Activated naive CD4-positive, alpha-beta T cell treated with anti-CD3 and anti-CD28 coated beads, Interleukin-2, amount 50 U/mL, for 72 hours (primary cell): ENCODE data around the gene PC. TPM values are rescaled to one million over a fixed set of nuclear protein-coding genes. Genes with fewer than 3 reads are reported as not detected.
A peak's percentile ranks its signal among the peaks of the same experiment; 100 is the strongest.

ENCODE experiments used
- ATAC-seq, 2 donors: fragments of 150-1000 bp; cut with Tn5 transposase; 2 replicates each; pipeline ENCODE4 v1.10.0; 2021; ENCODE audit warnings: mild to moderate bottlenecking in 2 of 2, moderate library complexity in 2 of 2
- DNase-seq, 2 donors: peaks; one replicate each; pipeline ENCODE4 v3.0.0; 2021 to 2022; ENCODE audit warnings: low spot score in 2 of 2
- H3K27ac Mint-ChIP-seq, 2 donors: one replicate each; pipeline ENCODE4 v1.8.0; 2022; ENCODE audit warnings: mild to moderate bottlenecking in 2 of 2, mixed read lengths in 2 of 2
- H3K36me3 Mint-ChIP-seq, 2 donors: one replicate each; pipeline ENCODE4 v1.8.0; 2022; ENCODE audit warnings: mixed read lengths in 2 of 2
- H3K9me3 Mint-ChIP-seq, 2 donors: one replicate each; pipeline ENCODE4 v1.8.0; 2022; ENCODE audit warnings: mixed read lengths in 2 of 2
- total RNA-seq, 2 donors: library from RNA; stranded (reverse); gene quantifications; one replicate each; pipeline ENCODE4 v1.2.3, GENCODE V29; 2022

Gene PC
- total RNA-seq, 2 donors from 2014 or later, result 4.6 to 11.5 TPM

DNA sequence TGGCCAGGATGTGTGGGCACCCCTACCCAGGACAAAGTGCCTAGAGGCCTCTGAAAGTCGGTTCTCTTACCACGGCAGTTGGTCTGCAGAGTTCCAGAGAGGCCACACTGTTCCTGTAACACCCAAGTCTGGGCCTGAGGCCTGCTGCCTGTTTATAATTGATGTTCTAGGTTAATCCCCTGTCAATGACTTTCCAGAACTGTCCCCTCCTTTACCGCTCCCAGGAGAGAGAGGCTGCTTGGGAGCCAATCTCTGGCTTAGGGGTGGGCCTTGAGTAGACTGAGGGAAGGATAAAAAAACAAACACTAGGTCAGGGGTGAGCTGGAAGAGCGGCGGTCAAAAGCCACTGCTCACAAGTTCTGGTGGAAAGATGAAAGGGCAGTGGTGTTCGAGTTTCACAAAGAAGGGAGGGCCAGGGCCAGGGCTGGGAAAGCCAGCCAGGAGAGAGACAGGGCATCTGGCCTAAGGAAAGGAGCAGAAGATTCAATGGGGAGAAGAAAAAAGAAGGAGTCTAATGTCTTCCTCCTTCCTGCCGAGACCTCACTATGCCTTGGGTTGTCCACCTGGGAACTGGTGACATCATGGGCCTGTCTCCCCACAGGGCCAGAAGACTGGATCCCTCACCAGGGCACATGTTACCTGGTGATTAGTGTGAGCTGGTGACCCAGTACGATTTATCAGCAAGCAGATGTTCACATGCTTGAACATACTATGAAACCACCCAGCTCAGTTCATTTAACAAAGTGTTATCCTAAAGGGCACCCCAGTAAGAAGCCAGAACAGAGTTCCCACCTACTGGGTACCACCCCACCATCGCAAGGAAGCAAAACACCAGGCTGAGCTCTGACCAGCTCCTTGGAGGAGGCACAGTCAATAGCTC lies 50.2 kb downstream of the PC start:
- DNase-seq (no peak), ATAC-seq (no peak)
- Mint-ChIP-seq H3K9me3 (no peaks in the 10 kb centered on the region), H3K27ac (no peak overlapping the region), H3K36me3 (no peaks in the 10 kb centered on the region)

DNA sequence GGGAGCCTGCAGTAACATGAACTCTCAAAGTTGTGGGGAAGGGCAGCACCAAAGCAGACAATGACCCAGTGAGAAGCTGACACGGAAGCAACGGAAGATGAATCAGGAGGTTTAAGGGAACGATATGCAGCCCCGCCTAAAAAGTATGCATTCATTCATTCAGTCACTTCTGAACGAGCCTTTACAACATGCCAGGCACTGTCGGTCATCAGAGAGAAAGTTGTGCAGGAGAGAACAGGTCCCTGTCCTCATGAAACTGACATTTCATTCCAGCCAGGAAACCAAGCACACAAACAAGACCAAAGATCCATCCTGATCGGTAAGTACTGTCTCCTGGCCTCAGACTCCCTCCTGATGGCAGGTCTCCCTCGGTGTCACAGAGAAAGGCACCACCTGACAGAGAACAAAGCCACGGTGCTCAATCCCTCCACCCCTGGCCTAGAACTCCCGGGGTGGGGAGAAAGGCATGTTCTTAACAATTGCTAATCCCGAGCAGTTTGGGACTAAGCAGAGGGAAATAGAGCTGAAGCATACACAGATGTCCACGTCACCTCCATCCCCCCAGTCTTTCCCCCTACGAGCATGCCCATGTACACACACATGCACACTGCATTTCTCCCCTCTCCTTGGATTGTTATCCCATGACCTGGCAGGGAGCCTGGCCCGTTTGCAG lies 52.0 kb downstream of the PC start:
- ATAC-seq, result no peak
- H3K27ac Mint-ChIP-seq, result no peak overlapping the region

DNA sequence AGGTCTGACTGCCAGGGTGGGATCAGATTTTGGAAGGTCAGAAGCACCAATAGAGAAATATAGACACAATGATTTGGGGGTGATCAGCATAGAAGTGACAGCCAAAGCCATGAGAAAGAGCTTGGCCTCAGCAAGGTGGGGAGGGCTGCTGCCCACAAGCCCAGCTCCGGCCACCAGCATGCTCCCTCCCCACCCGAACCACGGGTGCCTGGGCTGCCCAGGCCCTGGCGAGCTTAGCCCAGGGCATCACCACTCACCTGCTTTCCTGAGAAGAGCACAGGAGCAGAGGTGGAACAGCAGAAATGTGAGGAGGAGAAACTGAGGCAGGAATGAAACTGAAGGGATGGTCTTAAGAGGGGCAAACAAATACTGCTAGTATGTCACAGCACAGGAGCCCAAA lies 52.6 kb downstream of the PC start:
- no peak overlapping the region for H3K27ac Mint-ChIP-seq
- no peaks in the 10 kb centered on the region for H3K36me3 Mint-ChIP-seq
- no peak for DNase-seq
- ATAC-seq, result no peak
- no peaks in the 10 kb centered on the region for H3K9me3 Mint-ChIP-seq

More for the DNA sequence above, 52.0 kb downstream of the PC start:
- DNase-seq, result no peak
- Mint-ChIP-seq H3K9me3 (no peaks in the 10 kb centered on the region), H3K36me3 (no peaks in the 10 kb centered on the region)

DNA sequence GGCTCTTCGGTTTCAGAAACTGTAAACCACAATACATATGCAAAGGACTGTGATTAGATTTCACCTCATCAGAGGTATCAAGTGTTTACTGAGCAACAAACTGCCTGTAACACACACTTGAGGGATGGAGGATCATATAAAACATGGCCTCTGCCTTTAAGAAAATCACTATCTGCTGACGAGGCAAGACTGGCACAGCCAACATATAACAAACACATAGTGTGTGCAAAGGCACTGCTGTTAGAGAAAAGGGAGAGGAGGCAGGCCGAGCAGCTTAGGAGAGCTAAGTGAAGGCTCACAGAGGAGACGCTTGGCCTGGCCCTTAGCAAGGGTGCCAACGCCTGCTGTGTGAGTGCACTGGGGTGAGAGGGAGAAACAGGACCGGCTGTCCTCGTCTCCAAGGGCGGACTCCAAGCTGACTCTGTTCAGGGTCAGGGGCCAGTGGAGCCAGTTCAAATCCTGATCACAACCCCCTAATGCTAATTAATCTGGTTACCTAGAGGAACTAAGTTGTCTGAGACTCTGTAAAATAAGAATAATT lies 53.1 kb downstream of the PC start:
- ATAC-seq (no peak), DNase-seq (no peak)
- H3K27ac Mint-ChIP-seq, result no peak overlapping the region
- H3K9me3 Mint-ChIP-seq, result no peaks in the 10 kb centered on the region
- H3K36me3 Mint-ChIP-seq, result no peaks in the 10 kb centered on the region

DNA sequence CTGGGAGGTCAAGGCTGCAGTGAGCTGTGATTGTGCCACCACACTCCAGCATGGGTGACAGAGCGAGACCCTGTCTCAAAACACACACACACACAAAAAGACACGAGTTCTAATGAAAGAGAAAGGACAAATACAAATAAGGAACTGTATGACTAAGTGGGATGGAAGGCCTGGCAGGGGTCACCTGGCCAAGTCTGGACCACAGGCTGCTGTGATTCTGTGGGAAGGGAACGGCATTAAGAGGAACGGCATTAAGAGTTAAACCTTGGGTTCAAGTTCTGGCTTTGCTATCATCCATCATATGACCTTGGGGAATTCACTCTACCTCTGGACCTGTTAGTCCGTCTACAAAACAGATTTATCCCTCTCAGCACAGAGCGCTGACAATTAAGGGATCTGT lies 53.6 kb downstream of the PC start:
- no peak overlapping the region for H3K27ac Mint-ChIP-seq
- no peak for ATAC-seq

DNA sequence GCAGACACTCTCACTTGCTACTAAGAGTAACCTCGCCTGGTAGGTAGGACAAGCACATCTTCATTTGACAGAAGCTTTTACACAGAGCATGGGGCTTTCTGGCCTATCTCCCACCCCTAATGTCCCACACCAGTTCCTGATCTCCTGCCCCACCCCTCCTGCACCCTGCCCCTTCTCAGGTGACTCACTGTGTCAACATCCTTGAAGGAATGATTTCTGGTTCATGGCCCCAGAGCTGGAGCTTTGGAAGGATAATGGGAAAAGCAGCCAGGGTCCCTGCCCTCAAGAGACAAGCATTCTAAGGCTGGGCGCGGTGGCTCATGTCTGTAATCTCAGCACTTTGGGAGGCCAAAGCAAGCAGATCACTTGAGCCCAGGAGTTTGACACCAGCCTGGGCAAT lies 54.1 kb downstream of the PC start:
- no peaks in the 10 kb centered on the region for H3K36me3 Mint-ChIP-seq
- no peak overlapping the region for H3K27ac Mint-ChIP-seq
- ATAC-seq (no peak), DNase-seq (no peak)
- no peaks in the 10 kb centered on the region for H3K9me3 Mint-ChIP-seq

More for the DNA sequence above, 53.6 kb downstream of the PC start:
- Mint-ChIP-seq H3K9me3 (no peaks in the 10 kb centered on the region), H3K36me3 (no peaks in the 10 kb centered on the region)
- DNase-seq, result no peak

DNA sequence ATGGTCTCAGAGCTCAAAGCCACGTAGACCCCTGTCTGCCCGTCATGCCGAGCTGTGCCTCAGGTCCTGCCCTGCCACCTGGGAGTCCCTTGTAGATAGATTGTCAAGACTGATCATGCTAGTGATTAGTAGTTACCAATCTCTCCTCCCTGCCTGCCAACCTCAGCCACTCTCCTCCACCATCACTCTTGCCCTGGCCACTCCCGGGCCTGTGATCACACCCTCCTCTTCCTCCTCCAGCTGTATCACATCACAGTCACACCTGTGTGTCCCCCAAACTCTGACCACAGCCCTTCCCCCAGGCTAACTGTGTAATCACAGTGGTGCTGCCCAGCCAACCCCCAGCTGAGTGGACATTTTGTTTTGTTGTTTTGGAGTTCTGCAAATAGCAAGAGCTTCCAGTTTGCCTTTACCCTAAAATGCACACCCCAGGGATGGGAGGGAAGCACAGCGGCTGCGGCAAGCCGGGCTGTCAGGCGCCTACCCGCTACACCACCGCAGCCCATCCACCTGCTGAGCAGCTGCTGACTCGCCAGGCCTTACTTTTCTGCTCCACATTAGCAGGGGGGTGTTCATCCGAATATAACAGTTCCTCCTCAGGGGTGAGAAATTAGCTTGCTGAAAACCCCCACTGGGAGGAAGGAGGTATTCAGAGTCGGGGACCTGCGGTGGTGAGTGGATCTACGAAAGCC lies 55.6 kb downstream of the PC start:
- no peaks in the 10 kb centered on the region for H3K36me3 Mint-ChIP-seq
- H3K27ac Mint-ChIP-seq, result peak overlapping the region in 1 of 2 donors; percentile 52
- H3K9me3 Mint-ChIP-seq, result no peaks in the 10 kb centered on the region
- no peak for ATAC-seq
- no peak for DNase-seq

DNA sequence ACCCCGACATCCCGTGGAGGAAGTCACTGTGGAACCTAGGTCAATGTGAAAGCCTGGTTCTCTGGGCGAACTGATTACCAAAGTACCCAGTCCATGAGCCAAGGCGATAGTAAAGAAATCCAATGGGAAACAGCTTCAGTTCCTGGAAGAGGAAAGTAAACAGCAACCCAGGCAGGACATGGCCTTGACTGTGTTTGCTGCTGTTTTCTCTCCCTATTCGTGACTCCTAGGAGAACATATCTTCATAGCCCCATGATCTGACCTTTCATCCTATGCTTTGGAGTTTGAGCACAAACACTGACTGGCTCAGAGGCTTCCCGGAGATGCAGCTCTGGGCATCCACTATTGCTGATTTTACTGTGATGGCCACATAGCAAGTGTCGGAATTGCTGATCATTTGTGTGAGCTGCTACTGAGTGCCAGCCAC lies 56.2 kb downstream of the PC start:
- H3K9me3 Mint-ChIP-seq, result no peaks in the 10 kb centered on the region

DNA sequence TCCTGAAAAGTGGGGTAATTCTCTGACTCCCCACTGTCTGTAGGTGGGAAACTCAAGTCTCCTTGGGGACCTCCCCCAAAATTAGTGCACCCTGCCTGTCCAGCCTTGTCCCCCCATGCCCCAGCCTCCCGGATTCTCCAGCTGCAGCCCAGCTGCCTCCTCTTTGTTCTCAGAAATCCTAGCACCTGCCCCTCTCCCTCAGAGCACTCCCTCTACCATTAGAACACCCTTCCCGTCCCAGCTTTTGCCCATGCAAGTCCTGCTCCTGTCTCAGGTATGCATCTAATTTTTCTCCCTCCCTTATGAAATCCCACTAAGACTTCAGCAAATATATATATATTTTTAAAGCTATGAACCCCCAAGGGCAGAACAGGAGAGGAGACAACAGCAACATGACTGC lies 64.0 kb downstream of the PC start:
- H3K9me3 Mint-ChIP-seq, result no peaks in the 10 kb centered on the region
- no peaks in the 10 kb centered on the region for H3K36me3 Mint-ChIP-seq
- ATAC-seq (no peak), DNase-seq (no peak)
- H3K27ac Mint-ChIP-seq, result no peak overlapping the region

More for the DNA sequence above, 56.2 kb downstream of the PC start:
- Mint-ChIP-seq H3K27ac (no peak overlapping the region), H3K36me3 (no peaks in the 10 kb centered on the region)
- ATAC-seq (no peak), DNase-seq (no peak)

DNA sequence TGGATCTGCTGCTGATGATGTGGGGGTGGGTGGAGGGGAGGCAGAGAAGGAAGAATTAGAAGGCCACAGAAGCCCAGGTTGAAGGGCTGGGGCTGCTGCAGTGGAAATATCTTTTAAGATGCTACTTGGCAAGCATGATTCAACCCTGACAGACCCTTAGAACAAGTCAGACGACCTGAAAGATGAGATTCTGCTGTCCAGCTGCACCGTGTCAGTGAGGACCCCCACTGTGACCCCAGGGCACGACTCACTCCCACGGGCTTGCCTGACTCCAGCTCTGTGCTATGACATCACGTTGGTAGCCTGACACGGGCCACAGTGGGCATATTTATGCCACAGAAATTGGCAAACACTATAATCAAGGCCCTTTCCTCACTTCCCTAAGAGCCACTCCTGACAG lies 65.3 kb downstream of the PC start:
- H3K36me3 Mint-ChIP-seq, result no peaks in the 10 kb centered on the region
- no peaks in the 10 kb centered on the region for H3K9me3 Mint-ChIP-seq
- ATAC-seq (no peak), DNase-seq (no peak)
- H3K27ac Mint-ChIP-seq, result peak overlapping the region in 1 of 2 donors; percentile 7

DNA sequence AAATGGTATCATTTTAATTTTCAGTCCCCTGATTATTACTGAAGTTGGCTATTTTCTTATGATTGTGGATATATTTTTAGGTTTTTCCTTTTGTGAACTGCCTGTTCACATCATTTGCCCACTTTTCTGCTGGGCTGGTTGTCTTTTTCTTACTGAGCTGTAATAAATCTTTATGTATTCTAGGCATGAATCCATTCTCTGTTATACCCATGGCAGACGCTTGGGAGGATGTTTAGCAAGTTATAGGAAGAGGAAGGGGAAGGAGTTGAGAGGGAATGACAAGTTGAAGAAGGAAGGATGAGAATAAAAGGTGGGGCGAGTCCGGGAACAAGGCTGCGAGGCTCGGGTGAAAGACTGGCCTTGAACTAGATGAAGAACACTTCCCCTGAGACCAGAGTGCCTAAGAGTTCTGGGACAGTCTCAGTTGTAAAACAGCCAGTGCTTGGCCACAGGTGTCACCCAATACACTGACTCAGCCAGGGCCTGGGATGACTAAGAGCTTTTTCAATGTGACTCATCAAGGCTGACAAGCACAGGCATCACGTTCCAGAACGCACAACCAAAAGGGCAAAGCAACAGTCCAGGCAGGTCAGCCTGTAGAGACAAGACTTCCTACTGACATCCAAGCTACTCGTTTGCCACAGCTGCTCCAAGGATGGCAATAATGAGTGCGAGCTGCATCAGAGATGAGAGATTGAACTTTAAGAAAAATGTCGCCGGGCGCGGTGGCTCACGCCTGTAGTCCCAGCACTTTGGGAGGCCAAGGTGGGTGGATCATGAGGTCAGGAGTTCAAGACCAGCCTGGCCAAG lies 66.1 kb downstream of the PC start:
- peak; percentile 60 to 67 for DNase-seq
- Mint-ChIP-seq H3K9me3 (no peaks in the 10 kb centered on the region), H3K27ac (peak overlapping the region; percentile 15 to 49), H3K36me3 (no peaks in the 10 kb centered on the region)
- ATAC-seq, result peak; percentile 99 to 100

DNA sequence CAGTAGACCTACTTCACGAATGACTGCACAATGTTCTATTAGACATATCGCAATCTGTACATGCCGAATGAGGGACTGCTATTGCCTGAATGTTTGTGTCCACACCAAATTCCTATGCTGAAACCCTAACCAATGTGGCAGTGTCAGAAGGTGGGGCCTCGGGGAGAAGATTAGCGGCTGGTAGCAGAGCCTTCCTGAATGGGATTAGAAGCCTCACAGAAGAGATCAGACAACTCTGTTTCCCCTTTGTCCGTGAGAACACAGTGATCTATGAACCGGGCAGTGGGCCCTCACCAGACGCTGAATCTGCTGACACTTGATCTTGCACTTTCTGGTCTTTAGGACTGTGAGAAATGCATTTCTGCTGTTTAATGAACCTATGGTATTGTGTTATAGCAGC lies 68.2 kb downstream of the PC start:
- no peaks in the 10 kb centered on the region for H3K36me3 Mint-ChIP-seq
- no peak for ATAC-seq
- H3K9me3 Mint-ChIP-seq, result no peaks in the 10 kb centered on the region
- no peak overlapping the region for H3K27ac Mint-ChIP-seq
- DNase-seq, result no peak

DNA sequence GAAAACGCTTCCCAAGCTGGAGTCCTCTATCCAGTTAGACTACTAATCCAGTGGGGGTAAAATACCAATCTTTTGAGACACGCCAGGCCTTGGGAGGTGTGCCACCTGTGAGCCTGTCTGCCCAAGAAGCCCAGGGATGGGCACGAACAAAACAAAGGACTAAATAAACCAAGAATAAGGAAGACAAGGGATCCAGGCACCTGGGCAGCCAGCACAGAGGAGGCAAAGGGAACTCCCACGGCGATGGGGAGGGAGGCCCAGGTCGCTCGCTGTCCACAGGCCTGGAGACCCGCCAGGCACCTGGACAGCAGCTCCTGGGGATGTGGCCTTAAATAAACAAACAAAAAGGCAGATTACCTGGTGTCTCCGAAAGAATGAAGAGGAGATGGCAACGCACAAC lies 69.9 kb downstream of the PC start:
- DNase-seq, result no peak
- ATAC-seq, result no peak
- Mint-ChIP-seq H3K9me3 (no peaks in the 10 kb centered on the region), H3K27ac (peak overlapping the region in 1 of 2 donors; percentile 18), H3K36me3 (no peaks in the 10 kb centered on the region)

DNA sequence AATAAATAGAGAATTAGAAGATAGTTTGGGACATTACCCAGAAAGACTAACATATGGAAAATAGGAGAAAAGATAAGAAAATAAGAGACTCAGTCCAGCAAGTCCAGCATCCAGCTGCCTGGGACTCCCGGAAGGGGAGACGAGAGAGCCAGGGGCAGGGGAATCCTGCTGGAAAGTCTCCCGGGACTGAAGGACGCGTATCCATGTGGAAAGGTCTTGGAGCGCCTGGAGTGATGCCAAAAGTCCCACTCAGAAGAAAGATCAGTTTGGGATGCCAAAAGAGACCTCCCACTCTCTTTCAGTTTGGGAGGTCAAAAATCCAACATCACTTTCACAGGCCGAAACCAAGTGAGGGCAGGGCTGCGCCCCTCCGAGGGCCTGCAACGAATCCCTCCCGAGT lies 70.7 kb downstream of the PC start:
- peak overlapping the region in 1 of 2 donors; percentile 17 for H3K27ac Mint-ChIP-seq
- H3K9me3 Mint-ChIP-seq, result no peaks in the 10 kb centered on the region
- no peaks in the 10 kb centered on the region for H3K36me3 Mint-ChIP-seq
- ATAC-seq, result no peak
- DNase-seq, result no peak

DNA sequence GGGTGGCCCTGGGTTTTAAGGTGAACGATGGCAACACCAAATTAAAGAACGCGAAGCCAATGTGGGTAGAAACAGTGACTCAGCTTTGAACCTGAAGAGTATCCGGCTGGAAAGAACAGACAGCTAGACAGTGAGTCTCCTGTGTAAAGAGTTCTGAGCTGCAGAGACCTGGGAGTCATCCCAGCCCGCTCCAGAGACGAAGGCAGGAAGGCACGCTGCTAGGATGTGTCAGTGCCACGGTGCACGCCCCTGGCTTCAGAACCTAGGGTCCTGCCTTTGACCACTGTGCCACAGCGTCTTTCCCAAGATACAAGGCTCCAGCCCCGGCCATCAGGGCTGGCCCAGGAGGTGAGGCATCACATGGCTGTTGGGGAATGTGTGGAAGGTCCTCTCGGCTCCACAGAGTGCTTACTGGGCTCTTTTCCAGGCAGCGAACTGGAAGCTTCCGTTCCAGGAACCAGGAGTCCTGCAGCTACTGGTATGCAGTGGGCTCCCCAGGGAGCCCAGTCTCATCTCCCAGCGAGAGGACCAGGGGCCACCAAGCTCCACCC lies 71.4 kb downstream of the PC start:
- no peak for DNase-seq
- Mint-ChIP-seq H3K9me3 (no peaks in the 10 kb centered on the region), H3K27ac (peak overlapping the region; percentile 9 to 22), H3K36me3 (no peaks in the 10 kb centered on the region)
- no peak for ATAC-seq

DNA sequence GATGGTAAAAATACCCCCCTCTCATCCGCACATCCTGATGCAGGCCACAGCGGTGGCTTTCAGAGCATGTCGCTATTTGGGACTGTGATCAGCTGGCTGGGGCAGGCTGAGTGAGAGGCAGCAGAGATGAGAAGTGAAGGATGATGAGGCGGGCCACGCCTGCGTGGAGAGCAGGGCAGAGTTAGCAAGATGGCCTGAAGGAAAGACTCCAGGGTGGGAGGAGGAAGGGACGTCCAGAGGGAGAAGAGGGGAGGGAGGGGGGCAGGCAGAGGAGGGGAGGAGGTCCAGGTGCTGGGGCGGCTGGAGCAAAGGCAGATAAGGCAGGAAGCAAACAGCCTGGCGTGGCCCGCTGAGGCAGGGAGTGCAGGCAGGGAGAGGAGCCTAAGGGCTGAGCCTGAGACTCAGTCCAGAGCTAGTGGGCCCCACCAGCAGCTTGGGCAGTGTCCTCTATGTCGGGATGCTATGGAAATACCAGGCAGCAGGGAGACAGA lies 72.2 kb downstream of the PC start:
- H3K36me3 Mint-ChIP-seq, result no peaks in the 10 kb centered on the region
- no peak for ATAC-seq
- no peak for DNase-seq
- H3K9me3 Mint-ChIP-seq, result no peaks in the 10 kb centered on the region
- peak overlapping the region in 1 of 2 donors; percentile 9 for H3K27ac Mint-ChIP-seq
